Adrenal gland (tissue), 5 donors: ENCODE data around the gene CDYL.

ENCODE experiments used
- POLR2A ChIP-seq, 2 donors: fragments of 450-650 bp; IDR thresholded peaks; one replicate each; pipeline ENCODE4 v1.6.1; 2017; ENCODE audit warnings: antibody characterized with exemption in 2 of 2, mild to moderate bottlenecking in 2 of 2, moderate library complexity in 1 of 2
- TF ChIP-seq, protein P1 (sequence below), 6 experiments: fragments of 450-650 bp in 4 of 6; fragments of 200-600 bp in 2 of 6; sonication (generic) in 1 of 6; IDR thresholded peaks; 1 replicate in 5 of 6; 2 replicates in 1 of 6; pipeline versions ENCODE4 v1.5.1 to v1.8.0; 2016 to 2021; ENCODE audit warnings: antibody characterized with exemption in 6 of 6, mild to moderate bottlenecking in 2 of 6, moderate library complexity in 1 of 6
- donor health status: DM: no; HTN: no; CAD: no.

- TF ChIP-seq, protein P1, sequence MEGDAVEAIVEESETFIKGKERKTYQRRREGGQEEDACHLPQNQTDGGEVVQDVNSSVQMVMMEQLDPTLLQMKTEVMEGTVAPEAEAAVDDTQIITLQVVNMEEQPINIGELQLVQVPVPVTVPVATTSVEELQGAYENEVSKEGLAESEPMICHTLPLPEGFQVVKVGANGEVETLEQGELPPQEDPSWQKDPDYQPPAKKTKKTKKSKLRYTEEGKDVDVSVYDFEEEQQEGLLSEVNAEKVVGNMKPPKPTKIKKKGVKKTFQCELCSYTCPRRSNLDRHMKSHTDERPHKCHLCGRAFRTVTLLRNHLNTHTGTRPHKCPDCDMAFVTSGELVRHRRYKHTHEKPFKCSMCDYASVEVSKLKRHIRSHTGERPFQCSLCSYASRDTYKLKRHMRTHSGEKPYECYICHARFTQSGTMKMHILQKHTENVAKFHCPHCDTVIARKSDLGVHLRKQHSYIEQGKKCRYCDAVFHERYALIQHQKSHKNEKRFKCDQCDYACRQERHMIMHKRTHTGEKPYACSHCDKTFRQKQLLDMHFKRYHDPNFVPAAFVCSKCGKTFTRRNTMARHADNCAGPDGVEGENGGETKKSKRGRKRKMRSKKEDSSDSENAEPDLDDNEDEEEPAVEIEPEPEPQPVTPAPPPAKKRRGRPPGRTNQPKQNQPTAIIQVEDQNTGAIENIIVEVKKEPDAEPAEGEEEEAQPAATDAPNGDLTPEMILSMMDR (IDR thresholded peaks at IDR 0.05): no peak
- TF ChIP-seq POLR2A (IDR thresholded peaks at IDR 0.05): no peak
Measured at GRCh38 chr6:4889701-4890100, 113.5 kb downstream of the CDYL start.
